H1 (cell line): ENCODE data around the gene CDH12. TPM values are rescaled to one million over a fixed set of nuclear protein-coding genes. Genes with fewer than 3 reads are reported as not detected.

ENCODE experiments used
- CHD7 ChIP-seq: fragments of 300-600 bp; sonication (generic); IDR thresholded peaks from 2 replicates; pipeline ENCODE4 v1.7.1; 2012; ENCODE audit warnings: low read length, moderate library complexity, mild to moderate bottlenecking, inconsistent platforms; ENCODE audit not compliant: insufficient replicate concordance
- RFX5 ChIP-seq: IDR thresholded peaks from 2 replicates; pipeline ENCODE4 v1.6.1; 2011; ENCODE audit warnings: low read depth, low read length, improper control_type of control experiment, borderline replicate concordance
- polyA plus RNA-seq, 7 experiments: library from polyadenylated mRNA; depleted of rRNA in 3 of 7; stranded (reverse) in 5 of 7; unstranded in 2 of 7; fragments of >200 nt in 5 of 7; fragments of 200-250 nt in 2 of 7; gene quantifications; 1 replicate in 5 of 7; 2 replicates in 1 of 7; 4 replicates in 1 of 7; pipeline versions ENCODE4 v1.2.1 to v1.2.3, GENCODE V29; 2011 to 2013; ENCODE audit warnings: missing spikeins in 2 of 7, mixed read lengths in 2 of 7
- total RNA-seq: library from RNA; stranded (reverse); fragmentation: NEBNext Ultra II Directional; extraction: Animal tissue kit (Norgen Biotek cat#: 25700); gene quantifications from 2 replicates; pipeline ENCODE4 v1.2.1, GENCODE V29; 2021

CDH12 gene
- total and polyA plus RNA-seq, 2 of the 8 experiments (the other 6 are each of a cell fraction or from before 2014, with no cell fraction given), result 0.03 TPM; not detected in 1

GRCh38 chr5:22079566-22079965, 773.6 kb downstream of the CDH12 start (continued):
- no peak for TF ChIP-seq CHD7
- TF ChIP-seq RFX5, result no peak
